Activated CD8-positive, alpha-beta T cell treated with anti-CD3 and anti-CD28 coated beads for 36 hours (primary cell): Measurements from ENCODE around the gene TRNAU1AP. TPM values are rescaled to one million over a fixed set of nuclear protein-coding genes. Genes with fewer than 3 reads are reported as not detected.
"Not testable (repeated sequence)": the region's sequence is repeated elsewhere in the genome, so short reads cannot be mapped to it uniquely, and the experiment has no call there.

Source experiments
- ATAC-seq: fragments of 200-7000 bp; cut with Tn5 transposase; one replicate; pipeline ENCODE4 v1.10.0; 2021; ENCODE audit warnings: mild to moderate bottlenecking, moderate library complexity
- CTCF ChIA-PET: fragments of 350-600 bp; sonication (Branson Sonifier 250); formaldehyde crosslinking; loops from one replicate; lab custom pipeline; 2021; ENCODE audit warnings: antibody characterized with exemption; lab: Charles Lee
- POLR2A ChIA-PET: fragments of 350-600 bp; sonication (Branson Sonifier 250); formaldehyde crosslinking; loops from one replicate; lab custom pipeline; 2021; ENCODE audit warnings: antibody characterized with exemption; lab: Charles Lee
- DNase-seq: peaks from one replicate; pipeline ENCODE4 v3.0.0-alpha.2; 2020
- H3K27ac Mint-ChIP-seq: one replicate; pipeline ENCODE4 v1.8.0; 2021; ENCODE audit warnings: mild to moderate bottlenecking, mixed read lengths
- H3K27me3 Mint-ChIP-seq: one replicate; pipeline ENCODE4 v1.8.0; 2021; ENCODE audit warnings: mixed read lengths
- H3K36me3 Mint-ChIP-seq: one replicate; pipeline ENCODE4 v1.8.0; 2021; ENCODE audit warnings: low read depth, mixed read lengths
- H3K4me1 Mint-ChIP-seq: one replicate; pipeline ENCODE4 v1.8.0; 2021; ENCODE audit warnings: low read depth, mixed read lengths
- H3K4me3 Mint-ChIP-seq: one replicate; pipeline ENCODE4 v1.8.0; 2021; ENCODE audit warnings: mild to moderate bottlenecking, moderate library complexity, mixed read lengths
- H3K9me3 Mint-ChIP-seq: one replicate; pipeline ENCODE4 v1.8.0; 2021; ENCODE audit warnings: mixed read lengths
- CTCF ChIP-seq: fragments of 200-600 bp; IDR thresholded peaks from one replicate; pipeline ENCODE4 v1.8.0; 2022; ENCODE audit warnings: antibody characterized with exemption, mild to moderate bottlenecking
- intact Hi-C: fragments of 100-400 bp; cut with micrococcal nuclease; formaldehyde crosslinking; loops from one replicate; pipeline ENCODE4 v1.10.0; 2022
- total RNA-seq, 2 experiments: library from RNA; stranded (reverse); gene quantifications; one replicate each; pipeline ENCODE4 v1.2.3, GENCODE V29; 2021

TRNAU1AP gene
- total RNA-seq, 2 experiments from 2014 or later = 42.5 to 47.8 TPM

DNA sequence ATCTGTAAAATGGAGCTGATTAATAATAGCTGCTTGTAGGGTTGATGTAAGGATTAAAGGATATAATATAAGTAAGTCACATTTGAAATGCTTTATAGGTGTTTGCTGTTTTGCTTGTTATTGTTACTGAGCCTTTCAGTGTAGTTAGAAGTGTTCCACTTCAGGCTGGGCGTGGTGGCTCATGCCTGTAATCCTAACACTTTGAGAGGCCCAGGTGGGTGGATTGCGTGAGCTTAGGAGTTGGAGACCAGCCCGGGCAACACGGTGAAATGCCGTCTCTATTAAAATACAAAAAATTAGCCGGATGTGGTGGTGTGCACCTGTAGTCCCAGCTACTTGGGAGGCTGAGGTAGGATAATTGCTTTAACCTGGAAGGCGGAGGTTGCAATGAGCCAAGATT lies 12.2 kb downstream of the TRNAU1AP start:
- DNase-seq (no peak), ATAC-seq (no peak)
- Mint-ChIP-seq H3K36me3 (peaks cover 40% of the 10 kb centered on the region), H3K4me3 (no peak overlapping the region), H3K27ac (no peak overlapping the region), H3K9me3 (no peaks in the 10 kb centered on the region), H3K4me1 (no peaks in the 10 kb centered on the region), H3K27me3 (no peaks in the 10 kb centered on the region)
- intact Hi-C loops = no loop called here
- CTCF ChIA-PET = no interaction called here
- no peak for TF ChIP-seq CTCF
- POLR2A ChIA-PET = interaction anchor here (0.7 to 15.5 kb wide), 3 partner anchors 11 to 83 kb away, joined by 3 to 264 read pairs (median 6); partner anchors contain the start of gene RNU11

DNA sequence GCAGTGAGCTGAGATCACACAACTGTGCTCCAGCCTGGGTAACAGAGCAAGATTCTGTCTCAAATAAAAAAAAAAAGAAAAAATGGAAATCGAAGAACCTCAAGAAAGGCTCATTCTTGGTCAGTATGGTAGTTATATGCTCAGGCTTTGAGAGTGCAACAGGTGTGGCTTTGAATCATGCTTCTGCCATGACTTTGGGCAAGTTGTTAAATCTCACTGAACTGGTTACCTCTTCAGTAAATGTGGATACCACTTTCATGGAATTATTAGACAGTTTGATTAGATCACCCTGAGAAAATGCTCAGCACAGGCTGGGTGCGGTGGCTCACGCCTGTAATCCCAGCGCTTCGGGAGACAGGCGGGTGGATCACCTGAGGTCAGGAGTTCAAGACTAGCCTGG lies 12.8 kb downstream of the TRNAU1AP start:
- CTCF ChIA-PET = no interaction called here
- no peak for ATAC-seq

GRCh38 chr1:28566931-28567330 lies 14.0 kb downstream of the TRNAU1AP start:
- DNase-seq (no peak), ATAC-seq (no peak)
- TF ChIP-seq CTCF = no peak
- H3K9me3 Mint-ChIP-seq = no peaks in the 10 kb centered on the region
- ChIA-PET POLR2A (interaction anchor here (1.1 to 1.4 kb wide), 2 partner anchors 11 to 15 kb away, joined by 8 to 10 read pairs; no protein-coding TSS in a partner anchor), CTCF (interaction anchor here (1.0 kb wide), 1 partner anchor 12 kb away, joined by 4 read pairs; no protein-coding TSS in a partner anchor)
- H3K4me1 Mint-ChIP-seq = no peaks in the 10 kb centered on the region
- intact Hi-C loops = no loop called here
- no peak overlapping the region for H3K27ac Mint-ChIP-seq
- H3K36me3 Mint-ChIP-seq = peaks cover 38% of the 10 kb centered on the region
- no peak overlapping the region for H3K4me3 Mint-ChIP-seq
- no peaks in the 10 kb centered on the region for H3K27me3 Mint-ChIP-seq

More for the DNA sequence above, 12.8 kb downstream of the TRNAU1AP start:
- H3K27me3 Mint-ChIP-seq = no peaks in the 10 kb centered on the region
- no peak for TF ChIP-seq CTCF
- H3K4me3 Mint-ChIP-seq = no peak overlapping the region
- no peaks in the 10 kb centered on the region for H3K9me3 Mint-ChIP-seq
- no peak overlapping the region for H3K27ac Mint-ChIP-seq
- intact Hi-C loops = no loop called here
- POLR2A ChIA-PET = interaction anchor here (15.5 kb wide), 1 partner anchor 12 kb away, joined by 264 read pairs; no protein-coding TSS in a partner anchor
- no peak for DNase-seq
- H3K4me1 Mint-ChIP-seq = no peaks in the 10 kb centered on the region
- peaks cover 39% of the 10 kb centered on the region for H3K36me3 Mint-ChIP-seq

DNA sequence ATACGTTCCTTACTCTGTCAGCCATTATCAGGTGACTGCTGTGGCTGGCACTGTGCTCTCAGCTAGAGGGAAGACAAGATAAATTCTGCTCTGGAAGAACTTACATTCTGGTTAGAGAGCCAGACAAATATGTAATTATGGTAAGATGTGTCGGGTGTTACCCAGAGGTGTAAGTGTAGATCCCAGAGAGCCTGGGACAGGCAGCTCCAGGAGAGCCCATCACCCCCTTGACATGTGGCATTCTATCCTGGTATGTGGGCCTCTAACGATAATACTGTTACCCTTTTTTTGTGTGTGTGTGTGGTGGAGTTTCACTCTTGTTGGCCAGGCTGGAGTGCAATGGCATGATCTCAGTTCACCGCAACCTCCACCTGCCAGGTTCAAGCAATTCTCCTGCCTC lies 19.0 kb downstream of the TRNAU1AP start:
- H3K4me3 Mint-ChIP-seq = no peak overlapping the region
- ATAC-seq = no peak
- no peaks in the 10 kb centered on the region for H3K4me1 Mint-ChIP-seq
- no peak overlapping the region for H3K27ac Mint-ChIP-seq
- no peaks in the 10 kb centered on the region for H3K9me3 Mint-ChIP-seq
- intact Hi-C loops = no loop called here
- H3K36me3 Mint-ChIP-seq = peaks cover 26% of the 10 kb centered on the region
- CTCF ChIA-PET = interaction anchor here (1.3 kb wide), 1 partner anchor 10 kb away, joined by 3 read pairs; no protein-coding TSS in a partner anchor
- H3K27me3 Mint-ChIP-seq = no peaks in the 10 kb centered on the region
- TF ChIP-seq CTCF = no peak
- POLR2A ChIA-PET = interaction anchor here (1.4 to 4.6 kb wide), 3 partner anchors 10 to 19 kb away, joined by 3 to 35 read pairs (median 7); partner anchors contain the start of gene TRNAU1AP
- DNase-seq = no peak

GRCh38 chr1:28572891-28573290 lies 20.0 kb downstream of the TRNAU1AP start:
- H3K36me3 Mint-ChIP-seq = peaks cover 28% of the 10 kb centered on the region
- POLR2A ChIA-PET = interaction anchor here (0.6 to 10.5 kb wide), 3 partner anchors 15 to 62 kb away, joined by 3 to 264 read pairs (median 3); partner anchors contain the start of gene TRNAU1AP
- DNase-seq, ATAC-seq, CTCF ChIA-PET, intact Hi-C loops, H3K27me3 Mint-ChIP-seq, H3K4me1 Mint-ChIP-seq, H3K4me3 Mint-ChIP-seq, H3K9me3 Mint-ChIP-seq, H3K27ac Mint-ChIP-seq: not testable (repeated sequence)
